Measurements from ENCODE around the gene LRMDA. TPM values are rescaled to one million over a fixed set of nuclear protein-coding genes. Genes with fewer than 3 reads are reported as not detected.

Gene LRMDA
- total RNA-seq, 2 donors from 2014 or later: not detected

DNA sequence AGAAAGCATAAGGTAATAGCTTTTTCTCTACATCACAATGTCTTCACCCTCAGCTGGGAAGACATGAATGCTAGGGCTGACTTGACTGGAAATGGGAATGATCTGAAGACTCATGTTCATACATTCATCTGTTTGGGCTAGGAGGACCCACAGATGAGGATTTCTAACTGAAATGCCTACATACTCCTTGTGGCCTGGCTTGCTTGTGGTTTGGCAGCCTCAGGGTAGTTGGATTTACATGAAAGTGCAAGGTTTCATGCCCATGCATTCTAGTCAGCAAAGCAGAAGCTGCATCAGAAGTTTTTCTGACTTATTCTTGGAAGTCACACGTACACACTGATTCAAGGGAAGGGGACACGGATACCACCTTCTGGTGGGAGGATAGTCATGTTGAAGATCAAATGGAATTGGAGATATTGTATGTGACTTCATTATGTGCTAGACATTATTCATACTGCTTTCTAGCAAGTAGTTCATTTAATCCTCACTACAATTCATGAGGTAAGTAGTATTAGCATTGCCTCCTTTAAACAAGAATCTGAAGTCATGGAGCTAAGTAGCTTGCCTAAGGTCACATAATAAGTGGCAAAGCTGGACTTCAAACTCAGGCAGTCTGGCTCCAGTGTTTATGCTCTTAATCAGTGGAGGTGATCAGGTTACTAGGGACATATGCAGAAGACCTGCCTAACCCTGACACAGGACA lies 957.0 kb downstream of the LRMDA start:
- no peak for DNase-seq (ENCODE audit: low spot score in 2 of 2)
- Mint-ChIP-seq H3K36me3 (no peaks in the 10 kb centered on the region), H3K27ac (no peak overlapping the region), H3K9me3 (peaks cover 4 to 10% of the 10 kb centered on the region in 2 donors)
- ATAC-seq: no peak

DNA sequence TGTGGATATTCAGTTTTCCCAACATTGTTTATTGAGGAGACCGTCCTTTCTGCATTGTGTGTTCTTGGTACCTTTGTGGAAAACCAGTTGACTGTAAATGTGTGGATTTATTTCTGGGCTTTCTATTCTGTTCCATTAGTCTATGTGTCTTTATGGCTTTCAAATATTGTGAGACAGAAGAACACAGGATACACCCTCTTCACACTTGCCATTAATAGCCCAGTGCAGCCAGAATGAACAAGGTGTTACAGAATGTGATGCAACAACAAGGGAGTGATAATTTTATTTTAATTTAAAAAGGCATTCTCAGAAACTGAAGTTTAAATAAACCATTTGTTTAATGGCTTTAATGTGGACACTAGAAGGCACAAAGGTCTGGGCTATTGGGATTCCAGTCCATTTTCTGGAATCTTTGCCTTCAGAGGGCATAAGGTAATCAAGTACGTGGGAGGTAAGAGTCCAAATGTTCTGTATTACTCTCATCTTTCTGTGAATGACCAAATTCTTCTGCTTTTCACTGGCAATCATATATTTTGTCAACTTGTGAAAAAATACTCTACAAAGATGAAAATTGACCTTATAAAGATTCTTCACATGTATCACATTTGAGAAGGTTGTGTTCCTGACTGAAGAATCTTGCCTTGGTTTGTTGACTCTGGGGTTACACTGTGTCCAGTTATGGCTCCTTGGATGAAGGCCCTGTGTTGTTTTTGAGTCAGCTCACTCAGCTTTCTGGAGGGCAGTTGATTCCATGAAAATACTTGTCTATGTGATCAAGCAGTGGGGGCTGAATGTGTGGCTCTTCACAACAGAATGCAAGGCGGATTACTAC lies 962.7 kb downstream of the LRMDA start:
- peaks cover 0 to under 1% of the 10 kb centered on the region in 2 donors for H3K9me3 Mint-ChIP-seq
- ATAC-seq (no peak), DNase-seq (ENCODE audit: low spot score in 2 of 2) (no peak)
- H3K27ac Mint-ChIP-seq: no peak overlapping the region
- H3K36me3 Mint-ChIP-seq: no peaks in the 10 kb centered on the region

DNA sequence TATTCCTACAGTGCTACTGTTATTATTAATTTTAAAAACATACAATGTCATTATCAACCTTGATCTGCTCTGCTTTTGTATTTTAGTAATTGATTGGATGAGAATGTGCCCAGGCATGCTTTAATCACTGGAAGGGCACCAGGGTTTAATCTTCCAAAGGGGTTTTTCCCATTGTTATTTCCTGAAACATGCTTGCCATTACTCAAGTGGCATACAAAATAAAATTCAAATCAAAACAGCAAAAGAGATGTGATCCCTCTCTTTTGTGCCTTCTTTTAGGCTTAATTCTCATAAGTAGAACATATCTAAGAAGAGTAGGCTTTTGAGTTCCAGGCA lies 963.3 kb downstream of the LRMDA start:
- Mint-ChIP-seq H3K9me3 (no peaks in the 10 kb centered on the region), H3K27ac (no peak overlapping the region), H3K36me3 (no peaks in the 10 kb centered on the region)
- DNase-seq (ENCODE audit: low spot score in 2 of 2) (no peak), ATAC-seq (no peak)

DNA sequence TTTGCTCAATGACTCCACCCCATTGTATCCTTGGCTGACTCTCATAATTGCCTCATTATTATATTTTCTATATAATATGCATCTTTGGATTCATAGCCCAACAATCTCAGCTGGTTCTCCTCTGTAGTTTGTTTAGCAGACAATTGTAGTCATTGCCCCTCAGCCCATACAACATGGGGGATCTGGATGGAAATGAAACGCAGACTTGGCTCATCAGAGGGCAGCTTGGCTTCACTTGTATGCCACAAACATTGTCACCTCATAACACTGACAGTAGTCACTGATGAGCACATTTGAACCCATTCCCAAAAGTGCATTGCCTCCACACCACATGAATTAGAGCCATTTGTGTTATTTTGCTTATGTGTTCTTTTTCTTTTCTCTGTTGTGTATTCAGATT lies 963.8 kb downstream of the LRMDA start:
- ATAC-seq: no peak
- H3K9me3 Mint-ChIP-seq: no peaks in the 10 kb centered on the region
- no peak overlapping the region for H3K27ac Mint-ChIP-seq
- no peaks in the 10 kb centered on the region for H3K36me3 Mint-ChIP-seq
- no peak for DNase-seq (ENCODE audit: low spot score in 2 of 2)

DNA sequence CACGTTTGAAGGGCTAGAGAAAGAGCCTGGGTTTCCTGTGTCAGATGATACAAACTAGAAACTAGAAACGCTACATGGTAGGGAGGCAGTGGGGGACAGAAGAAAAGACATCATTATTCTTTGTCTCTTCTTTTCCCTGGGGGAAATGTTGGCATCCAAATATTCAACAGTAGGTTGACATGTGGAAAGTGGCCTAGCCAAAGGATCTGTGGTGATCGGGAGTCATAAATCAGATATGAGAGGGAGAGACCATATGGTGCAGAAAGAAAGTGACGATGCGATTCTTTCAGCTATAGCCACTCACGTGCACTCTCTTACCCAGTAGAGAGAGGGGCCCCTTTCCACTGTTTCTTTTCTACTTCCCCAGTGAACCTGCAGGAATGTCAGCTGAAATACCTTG lies 964.7 kb downstream of the LRMDA start:
- DNase-seq (ENCODE audit: low spot score in 2 of 2): no peak
- no peak for ATAC-seq
- no peak overlapping the region for H3K27ac Mint-ChIP-seq

DNA sequence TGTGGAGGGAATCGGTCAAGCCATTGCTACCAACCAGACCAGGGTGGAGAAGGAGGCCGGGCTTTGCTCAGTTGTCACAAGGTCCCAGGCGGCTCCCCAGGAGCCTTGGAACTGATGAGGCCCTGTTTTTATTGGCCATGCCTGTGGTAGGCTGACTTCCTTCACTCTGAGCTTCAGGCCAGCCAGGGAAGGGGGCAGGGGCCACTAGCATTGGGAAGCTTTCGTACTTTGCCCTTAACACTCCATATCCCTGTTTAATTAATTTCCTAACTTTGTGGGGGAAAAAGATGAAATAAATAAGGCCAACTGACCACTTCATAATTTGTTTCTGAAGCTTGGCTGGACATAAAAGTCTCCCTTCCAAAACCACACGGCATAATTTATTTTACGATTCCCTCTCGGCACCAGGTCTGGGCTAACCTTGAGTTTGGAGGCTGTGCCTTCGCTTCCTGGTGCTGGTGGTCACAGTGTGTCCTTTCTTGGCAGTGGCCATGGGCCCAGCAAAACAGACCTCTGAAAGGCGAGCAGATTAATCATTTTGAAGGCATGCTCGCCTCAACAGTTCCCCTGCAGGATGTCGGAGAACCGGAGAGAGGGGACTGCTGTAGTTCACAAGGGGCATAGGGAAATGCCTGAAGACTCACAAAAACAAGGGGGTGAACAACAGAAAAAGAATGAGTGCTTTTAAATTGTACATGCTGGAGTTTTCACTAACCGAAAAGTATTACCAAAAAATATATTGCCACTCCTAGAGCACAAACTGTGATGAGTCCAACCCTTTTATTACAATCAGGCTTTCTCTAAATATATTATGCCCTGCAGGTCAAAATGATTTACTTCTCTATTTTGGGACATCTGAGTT lies 966.0 kb downstream of the LRMDA start:
- ATAC-seq (no peak), DNase-seq (ENCODE audit: low spot score in 2 of 2) (no peak)
- Mint-ChIP-seq H3K36me3 (no peaks in the 10 kb centered on the region), H3K9me3 (peaks cover 0 to 4% of the 10 kb centered on the region in 2 donors), H3K27ac (no peak overlapping the region)

More for the DNA sequence above, 964.7 kb downstream of the LRMDA start:
- Mint-ChIP-seq H3K9me3 (peaks cover 0 to 4% of the 10 kb centered on the region in 2 donors), H3K36me3 (no peaks in the 10 kb centered on the region)

DNA sequence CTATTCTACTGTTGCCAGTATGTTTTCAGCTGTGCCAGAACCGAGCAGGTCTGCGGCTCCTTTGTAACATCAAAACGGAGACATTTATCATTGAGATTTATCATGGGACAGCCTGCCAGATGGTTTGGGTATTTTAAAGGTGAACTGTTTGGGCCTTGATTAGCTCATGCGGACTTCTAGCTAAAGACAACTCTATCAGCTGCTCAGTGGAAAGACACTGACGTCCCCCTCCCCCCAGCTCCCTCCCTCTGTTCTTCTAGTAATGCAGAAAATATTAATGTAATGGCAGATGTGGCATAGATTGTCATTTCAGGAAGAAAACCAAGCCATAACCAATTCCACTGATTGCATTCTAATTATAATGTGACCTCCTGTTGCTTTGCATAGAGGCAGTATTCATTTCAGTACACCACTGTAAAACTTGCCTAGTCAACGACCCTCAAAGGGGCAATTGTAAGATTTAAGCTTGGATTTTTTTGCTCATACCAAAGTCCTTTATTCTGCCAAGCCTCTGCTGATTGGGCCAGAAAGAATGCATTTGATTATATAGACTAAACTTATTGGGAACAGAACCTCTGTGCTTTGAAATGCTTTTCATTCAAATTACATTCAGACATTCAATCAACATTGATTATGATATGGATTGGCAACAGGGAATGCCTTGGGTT lies 966.8 kb downstream of the LRMDA start:
- ATAC-seq (no peak), DNase-seq (ENCODE audit: low spot score in 2 of 2) (no peak)
- Mint-ChIP-seq H3K36me3 (no peaks in the 10 kb centered on the region), H3K27ac (no peak overlapping the region), H3K9me3 (peaks cover 0 to 4% of the 10 kb centered on the region in 2 donors)

DNA sequence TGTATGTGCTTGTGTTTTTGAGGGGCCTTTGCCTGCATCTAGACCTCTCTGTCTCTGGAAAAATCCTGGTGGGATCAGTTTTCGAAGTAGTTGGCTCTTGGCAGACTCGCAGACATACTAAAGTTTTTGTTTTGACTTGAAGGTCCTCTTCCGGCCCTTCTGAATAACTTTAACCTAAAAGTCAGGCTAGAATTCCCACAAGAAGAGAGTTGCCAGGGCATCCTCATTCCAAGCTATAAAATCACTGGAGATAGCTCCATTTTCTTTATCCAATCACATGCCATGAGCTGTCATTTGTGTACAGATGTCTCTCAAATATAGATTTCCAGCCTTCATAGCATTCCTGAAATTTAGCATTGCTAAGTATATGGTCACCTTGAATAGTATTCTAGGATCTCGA lies 967.8 kb downstream of the LRMDA start:
- ATAC-seq: no peak
- peaks cover 0 to 6% of the 10 kb centered on the region in 2 donors for H3K9me3 Mint-ChIP-seq
- no peaks in the 10 kb centered on the region for H3K36me3 Mint-ChIP-seq
- no peak for DNase-seq (ENCODE audit: low spot score in 2 of 2)
- no peak overlapping the region for H3K27ac Mint-ChIP-seq

DNA sequence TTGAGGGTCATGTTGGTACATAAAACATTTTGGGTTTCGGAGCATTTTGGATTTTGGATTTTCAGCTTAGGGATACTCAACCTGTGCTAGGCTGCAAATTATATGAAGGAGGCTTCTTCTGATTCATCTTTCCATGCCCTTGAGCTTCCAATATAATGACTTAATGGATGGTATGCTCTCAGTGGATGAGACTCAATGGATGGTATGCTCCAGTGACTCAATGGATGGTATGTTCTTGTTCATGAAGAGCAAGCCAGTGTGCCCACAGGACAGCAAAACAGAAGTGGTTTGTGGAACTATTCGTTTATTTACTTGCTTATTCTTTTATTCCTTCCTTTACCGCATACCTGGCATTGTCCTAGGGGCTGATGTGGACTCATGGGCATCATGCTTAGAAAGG lies 969.6 kb downstream of the LRMDA start:
- Mint-ChIP-seq H3K27ac (no peak overlapping the region), H3K9me3 (peaks cover 0 to 18% of the 10 kb centered on the region in 2 donors), H3K36me3 (no peaks in the 10 kb centered on the region)
- no peak for DNase-seq (ENCODE audit: low spot score in 2 of 2)
- ATAC-seq: no peak

DNA sequence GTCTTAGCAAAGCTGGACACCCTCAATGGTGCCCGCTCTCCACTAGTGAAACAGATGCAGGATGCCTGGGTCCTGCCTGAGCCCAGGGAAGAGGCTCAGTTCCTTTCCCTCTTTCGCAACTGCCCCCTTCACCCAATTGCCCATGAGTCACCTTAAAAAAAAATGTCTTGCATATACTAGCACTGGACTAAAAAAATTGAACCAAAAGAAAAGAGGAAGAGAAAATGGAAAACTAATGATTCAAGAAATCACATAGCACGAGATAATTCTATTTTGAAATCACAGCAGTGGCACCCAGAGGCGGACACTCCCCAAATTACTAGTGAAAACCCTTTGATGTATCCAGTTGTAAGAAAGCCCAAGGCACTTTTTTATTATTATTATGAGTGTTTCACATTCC lies 972.5 kb downstream of the LRMDA start:
- DNase-seq (ENCODE audit: low spot score in 2 of 2) (no peak), ATAC-seq (no peak)
- H3K36me3 Mint-ChIP-seq: no peaks in the 10 kb centered on the region
- H3K27ac Mint-ChIP-seq: no peak overlapping the region
- H3K9me3 Mint-ChIP-seq: peaks cover 0 to 19% of the 10 kb centered on the region in 2 donors

DNA sequence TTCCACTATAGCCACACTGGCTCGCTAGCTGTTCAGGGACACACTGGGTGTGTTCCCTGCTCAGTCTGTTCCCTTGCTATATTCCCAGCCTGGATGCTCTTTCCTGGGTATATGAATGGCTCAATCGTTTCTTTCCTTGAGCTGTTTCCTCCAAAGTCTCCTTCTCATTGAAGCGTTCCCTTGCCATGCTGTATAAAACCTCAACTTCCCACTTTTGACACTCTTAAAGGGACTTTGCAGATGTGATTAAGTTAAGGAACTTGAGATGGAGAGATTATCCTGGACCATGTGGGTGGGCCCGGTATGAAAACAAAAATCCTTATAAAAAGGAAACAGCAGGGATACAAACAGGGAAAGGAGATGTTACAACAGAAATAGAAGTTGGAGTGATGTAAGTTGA lies 973.1 kb downstream of the LRMDA start:
- no peak for ATAC-seq
- H3K9me3 Mint-ChIP-seq: peaks cover 0 to 19% of the 10 kb centered on the region in 2 donors
- no peaks in the 10 kb centered on the region for H3K36me3 Mint-ChIP-seq
- DNase-seq (ENCODE audit: low spot score in 2 of 2): no peak
- no peak overlapping the region for H3K27ac Mint-ChIP-seq

DNA sequence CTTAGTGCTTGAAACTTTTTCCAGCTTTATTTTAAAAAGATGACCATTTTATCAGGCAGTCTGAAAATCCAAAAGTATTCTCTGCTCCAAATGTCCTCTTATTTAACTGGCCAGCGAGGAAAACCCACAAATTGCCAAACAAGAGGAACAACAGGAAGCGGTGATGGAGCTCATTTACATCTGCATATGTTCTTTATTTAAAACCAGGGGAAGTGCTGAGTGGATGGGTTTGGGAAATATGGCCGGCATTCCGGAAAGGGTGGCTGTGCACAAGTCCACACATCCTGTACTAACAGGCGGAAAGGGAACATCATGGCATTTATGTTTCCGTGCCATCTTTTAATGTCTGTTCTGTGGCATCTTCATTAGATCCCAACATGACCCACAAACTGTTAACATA lies 974.5 kb downstream of the LRMDA start:
- no peaks in the 10 kb centered on the region for H3K36me3 Mint-ChIP-seq
- ATAC-seq: no peak

DNA sequence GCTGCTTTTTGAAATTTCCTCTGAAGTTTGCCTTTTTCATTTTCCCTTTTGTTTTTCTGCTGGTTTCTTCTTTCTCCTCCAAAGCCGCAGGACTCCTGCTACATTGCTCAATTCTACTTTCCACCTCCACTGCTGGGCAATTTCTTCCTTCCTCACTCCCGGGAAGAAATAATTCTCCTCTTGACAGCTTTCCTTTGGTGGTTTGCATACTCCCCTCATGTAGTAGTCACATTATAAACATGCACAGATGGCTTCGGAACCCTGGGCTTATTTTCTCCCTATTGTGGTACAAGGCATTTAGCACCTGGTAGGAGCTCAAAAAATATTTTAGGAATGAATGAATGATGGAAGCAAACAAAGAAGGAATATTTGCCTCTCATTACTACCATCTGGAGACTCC lies 977.2 kb downstream of the LRMDA start:
- DNase-seq (ENCODE audit: low spot score in 2 of 2) (no peak), ATAC-seq (no peak)
- Mint-ChIP-seq H3K36me3 (no peaks in the 10 kb centered on the region), H3K9me3 (peaks cover 5 to 31% of the 10 kb centered on the region in 2 donors), H3K27ac (no peak overlapping the region)

More for the DNA sequence above, 974.5 kb downstream of the LRMDA start:
- no peak for DNase-seq (ENCODE audit: low spot score in 2 of 2)
- peaks cover 0 to 20% of the 10 kb centered on the region in 2 donors for H3K9me3 Mint-ChIP-seq
- H3K27ac Mint-ChIP-seq: no peak overlapping the region

DNA sequence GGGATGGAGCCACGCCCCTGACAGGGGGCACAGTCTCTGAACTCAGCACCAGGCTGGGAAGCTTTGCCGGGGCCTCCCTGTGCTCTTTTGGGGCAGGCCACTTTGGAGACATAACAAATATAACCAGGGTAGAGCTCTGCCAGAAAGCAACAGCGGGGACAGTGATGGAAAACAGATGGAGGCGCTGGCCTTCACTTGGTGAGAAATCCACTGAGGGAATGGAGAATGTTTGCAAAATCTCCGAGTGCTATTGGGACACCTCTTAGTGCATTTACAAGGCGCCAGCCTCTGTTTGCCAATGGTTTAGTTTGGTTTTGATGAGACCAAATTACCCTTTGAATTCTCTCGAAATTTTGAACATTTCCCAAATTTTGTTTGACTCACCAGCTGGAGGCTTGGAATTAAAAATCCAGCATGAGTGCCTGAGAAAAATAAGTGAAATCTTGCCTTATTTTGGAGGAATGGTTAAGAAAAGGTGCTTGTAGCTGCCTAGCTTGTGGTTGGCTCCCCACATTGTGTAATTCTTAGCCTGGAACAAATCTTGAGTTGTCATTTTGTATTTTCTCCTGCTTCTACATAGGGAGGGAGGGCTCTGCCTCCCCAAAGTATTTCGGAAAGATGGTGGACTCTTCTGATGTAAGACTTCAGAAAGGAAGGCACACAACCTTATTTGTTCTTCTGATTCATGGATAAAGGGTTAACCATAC lies 980.5 kb downstream of the LRMDA start:
- Mint-ChIP-seq H3K9me3 (peaks cover 5 to 19% of the 10 kb centered on the region in 2 donors), H3K27ac (no peak overlapping the region), H3K36me3 (no peaks in the 10 kb centered on the region)
- DNase-seq (ENCODE audit: low spot score in 2 of 2) (no peak), ATAC-seq (no peak)

DNA sequence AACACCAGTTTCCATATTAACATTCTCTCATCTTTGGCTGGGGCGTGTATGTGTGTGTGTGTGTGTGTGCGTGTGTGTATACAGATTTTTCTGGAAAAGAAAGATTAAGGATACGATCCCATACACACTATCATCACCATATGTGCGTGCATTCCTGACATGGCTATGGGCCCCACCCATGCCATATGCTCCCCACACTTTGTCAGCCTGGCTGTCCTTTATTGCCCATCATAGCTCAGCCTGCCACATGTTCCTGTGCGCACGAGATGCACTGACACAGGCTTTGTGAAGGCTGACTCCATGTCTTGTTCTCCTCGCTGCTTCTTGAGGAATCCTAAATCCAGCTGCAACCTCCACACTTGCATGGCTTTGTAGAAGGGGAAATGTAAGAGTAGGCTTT lies 984.1 kb downstream of the LRMDA start:
- Mint-ChIP-seq H3K9me3 (peaks cover 5 to 14% of the 10 kb centered on the region in 2 donors), H3K36me3 (no peaks in the 10 kb centered on the region), H3K27ac (no peak overlapping the region)
- ATAC-seq (no peak), DNase-seq (ENCODE audit: low spot score in 2 of 2) (no peak)

DNA sequence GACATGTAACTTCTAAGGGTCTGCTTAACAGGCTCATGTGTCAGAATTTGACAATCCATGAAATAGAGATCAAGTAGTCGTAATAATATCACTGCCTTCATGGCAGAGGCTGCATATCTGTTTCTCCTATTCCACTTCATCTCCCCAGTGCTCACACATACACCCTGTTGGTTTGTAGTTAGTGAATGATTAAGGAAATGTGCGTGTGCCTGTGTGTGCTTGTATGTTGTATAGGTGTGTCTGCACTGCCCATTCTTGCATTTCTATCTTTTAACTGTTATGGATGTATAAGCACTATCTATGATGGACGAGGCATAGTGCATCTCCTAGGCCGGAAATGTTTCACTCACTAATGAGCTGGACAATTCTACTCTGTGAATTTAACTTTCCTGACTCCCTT lies 985.2 kb downstream of the LRMDA start:
- Mint-ChIP-seq H3K36me3 (no peaks in the 10 kb centered on the region), H3K27ac (no peak overlapping the region), H3K9me3 (peaks cover 5 to 14% of the 10 kb centered on the region in 2 donors)
- ATAC-seq (no peak), DNase-seq (ENCODE audit: low spot score in 2 of 2) (no peak)
